GM12878 (cell line): ENCODE results near the gene MFGE8. TPM values are rescaled to one million over a fixed set of nuclear protein-coding genes. Genes with fewer than 3 reads are reported as not detected.

Experiments used
- ATAC-seq: fragments of 200-7000 bp; cut with Tn5 transposase; 3 replicates; pipeline ENCODE4 v1.9.1; 2020; ENCODE audit warnings: mild to moderate bottlenecking, moderate library complexity
- BruUV-seq: library from RNA; stranded (reverse); fragments of 400-500 nt; replicated peaks from 2 replicates; lab custom pipeline; 2021; lab: Mats Ljungman, UMichigan
- CTCF ChIA-PET: fragments of 300-600 bp; sonication (Branson Sonifier 250); formaldehyde crosslinking; extraction: SDS; loops from one replicate; lab custom pipeline; 2021; ENCODE audit warnings: inconsistent platforms; lab: Yijun Ruan, JAX
- POLR2A ChIA-PET: fragments of 350-600 bp; formaldehyde crosslinking; extraction: SDS; loops from one replicate; lab custom pipeline; 2021; ENCODE audit warnings: inconsistent platforms; lab: Charles Lee
- RAD21 ChIA-PET: fragments of 300-600 bp; sonication (Branson Sonifier 250); formaldehyde crosslinking; loops from one replicate; lab custom pipeline; 2023; ENCODE audit warnings: antibody characterized with exemption; ENCODE audit not compliant: unreplicated experiment; lab: Charles Lee
- SMC1A ChIA-PET: fragments of 300-600 bp; sonication (Branson Sonifier 250); formaldehyde crosslinking; loops from one replicate; lab custom pipeline; 2023; ENCODE audit not compliant: unreplicated experiment, uncharacterized antibody; lab: Charles Lee
- DNase-seq: peaks from one replicate; pipeline ENCODE4 v3.0.0-alpha.2; 2011; ENCODE audit warnings: low read depth, low spot score
- FAIRE-seq: peaks from 3 replicates; lab custom pipeline; 2011; peaks lifted over from hg19 to GRCh38; lab: Jason Lieb, UNC
- H2AFZ ChIP-seq: 2 replicates; pipeline ENCODE4 v1.6.0; 2011; ENCODE audit warnings: low read depth, low read length, control low read depth; ENCODE audit not compliant: control insufficient read depth
- H3K27ac ChIP-seq: 2 replicates; pipeline ENCODE4 v1.5.1; 2011; ENCODE audit warnings: control low read depth; ENCODE audit not compliant: control insufficient read depth, insufficient read depth
- H3K27me3 ChIP-seq, 2 experiments: replicated peaks in 1 of 2; 2 replicates each; pipeline versions ENCODE4 v1.6.0 to v1.6.1; 2011; ENCODE audit warnings: low read length in 1 of 2; ENCODE audit not compliant: control insufficient read depth in 2 of 2, insufficient read depth in 2 of 2
- H3K36me3 ChIP-seq, 2 experiments: 2 replicates each; pipeline ENCODE4 v1.5.1; 2011; ENCODE audit warnings: low read length in 1 of 2; ENCODE audit not compliant: control insufficient read depth in 2 of 2, insufficient read depth in 2 of 2
- H3K4me1 ChIP-seq: 2 replicates; pipeline ENCODE4 v1.6.1; 2011; ENCODE audit warnings: mild to moderate bottlenecking, low read length, moderate library complexity, mixed read lengths; ENCODE audit not compliant: control insufficient read depth, insufficient read depth
- H3K4me2 ChIP-seq: 2 replicates; pipeline ENCODE4 v1.6.0; 2011; ENCODE audit warnings: control low read depth; ENCODE audit not compliant: control insufficient read depth, insufficient read depth
- H3K4me3 ChIP-seq: fragments of 200-600 bp; sonication (generic); 2 replicates; pipeline ENCODE4 v1.5.1; 2016
- H3K79me2 ChIP-seq: 2 replicates; pipeline ENCODE4 v1.6.0; 2011; ENCODE audit warnings: low read length; ENCODE audit not compliant: control insufficient read depth, insufficient read depth
- H3K9ac ChIP-seq: 2 replicates; pipeline ENCODE4 v1.8.0; 2011; ENCODE audit warnings: low read length, control low read depth, mixed read lengths; ENCODE audit not compliant: control insufficient read depth, insufficient read depth
- H3K9me3 ChIP-seq: replicated peaks from 3 replicates; pipeline ENCODE4 v1.5.1; 2011; ENCODE audit warnings: mild to moderate bottlenecking, low read length; ENCODE audit not compliant: control insufficient read depth, insufficient read depth
- H4K20me1 ChIP-seq: 2 replicates; pipeline ENCODE4 v1.6.0; 2011; ENCODE audit not compliant: control insufficient read depth, insufficient read depth
- KDM1A ChIP-seq: fragments of 200-600 bp; sonication (generic); IDR thresholded peaks from 2 replicates; pipeline ENCODE4 v1.6.1; 2016; ENCODE audit warnings: borderline replicate concordance
- KLF5 ChIP-seq: fragments of 450-650 bp; IDR thresholded peaks from 2 replicates; pipeline ENCODE4 v1.6.1; 2014; ENCODE audit warnings: mild to moderate bottlenecking; ENCODE audit not compliant: partially characterized antibody
- RAD51 ChIP-seq: fragments of 450-650 bp; IDR thresholded peaks from 2 replicates; pipeline ENCODE4 v1.6.1; 2016; ENCODE audit warnings: moderate library complexity, mild to moderate bottlenecking, inconsistent platforms
- SUPT20H ChIP-seq: IDR thresholded peaks from 2 replicates; pipeline ENCODE4 v1.6.1; 2011; ENCODE audit warnings: low read depth, mild to moderate bottlenecking, low read length, moderate library complexity, borderline replicate concordance; ENCODE audit not compliant: control insufficient read depth
- YBX1 ChIP-seq: fragments of 450-650 bp; IDR thresholded peaks from 2 replicates; pipeline ENCODE4 v1.6.1; 2016; ENCODE audit warnings: antibody characterized with exemption
- ZBED1 ChIP-seq: IDR thresholded peaks from 2 replicates; pipeline ENCODE4 v1.6.1; 2016; ENCODE audit warnings: borderline replicate concordance
- ZNF24 ChIP-seq: fragments of 450-650 bp; IDR thresholded peaks from 2 replicates; pipeline ENCODE4 v1.6.1; 2017; ENCODE audit warnings: antibody characterized with exemption, mild to moderate bottlenecking
- WGBS: methylation state at CpG from one replicate; pipeline ENCODE4 v1.1.6; 2016; ENCODE audit warnings: low lambda C conversion rate; ENCODE audit not compliant: insufficient replicate concordance, insufficient coverage; ENCODE audit errors: missing lambda C conversion rate; 5-methylcytosine and 5-hydroxymethylcytosine counted together
- in situ Hi-C: fragments of 300-500 bp; cut with MboI; formaldehyde crosslinking; loops from 9 replicates; pipeline ENCODE4 v1.14.3; 2018; ENCODE audit warnings: mixed read lengths
- intact Hi-C: fragments of 100-400 bp; cut with micrococcal nuclease; formaldehyde crosslinking; loops from one replicate; pipeline ENCODE4 v1.14.2; 2022; ENCODE audit not compliant: unreplicated experiment
- polyA plus RNA-seq, 11 experiments: library from polyadenylated mRNA; depleted of rRNA in 4 of 11; unstranded in 6 of 11; stranded (reverse) in 5 of 11; fragments of >200 nt; fragmentation: Nextera tagmentation in 4 of 11; fragmentation: Illumina TruSeq in 1 of 11; extraction: Ambion mirVana in 4 of 11; extraction: Trizol in 1 of 11; gene quantifications; 1 replicate in 1 of 11; 2 replicates in 10 of 11; pipeline versions ENCODE4 v1.2.1 to v1.2.3, GENCODE V29; 2011 to 2016; ENCODE audit warnings: inconsistent platforms in 2 of 11, missing spikeins in 2 of 11, low read depth in 1 of 11
- total RNA-seq, 4 experiments: library from RNA; depleted of rRNA in 3 of 4; stranded (reverse); fragments of >200 nt in 3 of 4; fragmentation: Illumina TruSeq in 1 of 4; extraction: Trizol in 1 of 4; gene quantifications; 2 replicates each; pipeline versions ENCODE4 v1.2.1 to v1.2.3, GENCODE V29; 2013 to 2021
- TF ChIP-seq, protein P1 (sequence below): IDR thresholded peaks from 2 replicates; pipeline ENCODE4 v1.6.1; 2011; ENCODE audit warnings: borderline replicate concordance, low read depth, mild to moderate bottlenecking, moderate library complexity, low read length; ENCODE audit not compliant: insufficient read depth, poor library complexity, severe bottlenecking
- TF ChIP-seq, protein P2 (sequence below): fragments of 150-350 bp; IDR thresholded peaks from 2 replicates; pipeline ENCODE4 v1.6.1; 2016; ENCODE audit warnings: low read depth, low read length
- TF ChIP-seq, protein P3 (sequence below): fragments of 450-650 bp; formaldehyde crosslinking; IDR thresholded peaks from 2 replicates; pipeline ENCODE4 v1.4.0; 2020; ENCODE audit warnings: mild to moderate bottlenecking, moderate library complexity

Gene MFGE8
- total and polyA plus RNA-seq, 10 of the 15 experiments (the other 5 are each of a cell fraction or from before 2014, with no cell fraction given), result 0.81 to 5.9 (median 1.0) TPM; not detected in 2

DNA sequence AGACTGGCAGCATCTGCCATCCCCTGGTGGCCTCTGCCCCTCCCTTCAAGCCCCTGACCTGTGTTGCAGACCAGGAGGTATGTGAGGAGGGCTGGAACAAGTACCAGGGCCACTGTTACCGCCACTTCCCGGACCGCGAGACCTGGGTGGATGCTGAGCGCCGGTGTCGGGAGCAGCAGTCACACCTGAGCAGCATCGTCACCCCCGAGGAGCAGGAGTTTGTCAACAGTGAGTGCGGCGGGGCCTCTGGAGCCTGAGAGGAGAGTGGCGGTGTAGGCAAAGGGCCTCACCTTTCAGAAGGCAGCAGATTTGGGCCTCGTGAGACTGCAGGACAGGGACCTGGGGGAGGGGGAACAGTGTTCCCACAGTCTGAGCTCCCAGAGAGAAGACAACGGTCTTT, 41.9 kb downstream of the MFGE8 start:
- Histone ChIP-seq H3K36me3 (no peaks in the 10 kb centered on the region), H3K9ac (no peak overlapping the region), H3K4me1 (no peaks in the 10 kb centered on the region)
- FAIRE-seq, result no peak
- in situ Hi-C loops, result no loop called here
- POLR2A ChIA-PET, result no interaction called here
- intact Hi-C loops, result no loop called here
- TF ChIP-seq KLF5, result no peak
- TF ChIP-seq YBX1, result no peak
- TF ChIP-seq, protein P1, sequence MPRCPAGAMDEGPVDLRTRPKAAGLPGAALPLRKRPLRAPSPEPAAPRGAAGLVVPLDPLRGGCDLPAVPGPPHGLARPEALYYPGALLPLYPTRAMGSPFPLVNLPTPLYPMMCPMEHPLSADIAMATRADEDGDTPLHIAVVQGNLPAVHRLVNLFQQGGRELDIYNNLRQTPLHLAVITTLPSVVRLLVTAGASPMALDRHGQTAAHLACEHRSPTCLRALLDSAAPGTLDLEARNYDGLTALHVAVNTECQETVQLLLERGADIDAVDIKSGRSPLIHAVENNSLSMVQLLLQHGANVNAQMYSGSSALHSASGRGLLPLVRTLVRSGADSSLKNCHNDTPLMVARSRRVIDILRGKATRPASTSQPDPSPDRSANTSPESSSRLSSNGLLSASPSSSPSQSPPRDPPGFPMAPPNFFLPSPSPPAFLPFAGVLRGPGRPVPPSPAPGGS, result no peak
- TF ChIP-seq ZBED1, result no peak
- TF ChIP-seq, protein P2, sequence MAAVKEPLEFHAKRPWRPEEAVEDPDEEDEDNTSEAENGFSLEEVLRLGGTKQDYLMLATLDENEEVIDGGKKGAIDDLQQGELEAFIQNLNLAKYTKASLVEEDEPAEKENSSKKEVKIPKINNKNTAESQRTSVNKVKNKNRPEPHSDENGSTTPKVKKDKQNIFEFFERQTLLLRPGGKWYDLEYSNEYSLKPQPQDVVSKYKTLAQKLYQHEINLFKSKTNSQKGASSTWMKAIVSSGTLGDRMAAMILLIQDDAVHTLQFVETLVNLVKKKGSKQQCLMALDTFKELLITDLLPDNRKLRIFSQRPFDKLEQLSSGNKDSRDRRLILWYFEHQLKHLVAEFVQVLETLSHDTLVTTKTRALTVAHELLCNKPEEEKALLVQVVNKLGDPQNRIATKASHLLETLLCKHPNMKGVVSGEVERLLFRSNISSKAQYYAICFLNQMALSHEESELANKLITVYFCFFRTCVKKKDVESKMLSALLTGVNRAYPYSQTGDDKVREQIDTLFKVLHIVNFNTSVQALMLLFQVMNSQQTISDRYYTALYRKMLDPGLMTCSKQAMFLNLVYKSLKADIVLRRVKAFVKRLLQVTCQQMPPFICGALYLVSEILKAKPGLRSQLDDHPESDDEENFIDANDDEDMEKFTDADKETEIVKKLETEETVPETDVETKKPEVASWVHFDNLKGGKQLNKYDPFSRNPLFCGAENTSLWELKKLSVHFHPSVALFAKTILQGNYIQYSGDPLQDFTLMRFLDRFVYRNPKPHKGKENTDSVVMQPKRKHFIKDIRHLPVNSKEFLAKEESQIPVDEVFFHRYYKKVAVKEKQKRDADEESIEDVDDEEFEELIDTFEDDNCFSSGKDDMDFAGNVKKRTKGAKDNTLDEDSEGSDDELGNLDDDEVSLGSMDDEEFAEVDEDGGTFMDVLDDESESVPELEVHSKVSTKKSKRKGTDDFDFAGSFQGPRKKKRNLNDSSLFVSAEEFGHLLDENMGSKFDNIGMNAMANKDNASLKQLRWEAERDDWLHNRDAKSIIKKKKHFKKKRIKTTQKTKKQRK, result no peak
- no peak for TF ChIP-seq KDM1A
- no peak for TF ChIP-seq SUPT20H
- no peak for TF ChIP-seq ZNF24
- TF ChIP-seq, protein P3, sequence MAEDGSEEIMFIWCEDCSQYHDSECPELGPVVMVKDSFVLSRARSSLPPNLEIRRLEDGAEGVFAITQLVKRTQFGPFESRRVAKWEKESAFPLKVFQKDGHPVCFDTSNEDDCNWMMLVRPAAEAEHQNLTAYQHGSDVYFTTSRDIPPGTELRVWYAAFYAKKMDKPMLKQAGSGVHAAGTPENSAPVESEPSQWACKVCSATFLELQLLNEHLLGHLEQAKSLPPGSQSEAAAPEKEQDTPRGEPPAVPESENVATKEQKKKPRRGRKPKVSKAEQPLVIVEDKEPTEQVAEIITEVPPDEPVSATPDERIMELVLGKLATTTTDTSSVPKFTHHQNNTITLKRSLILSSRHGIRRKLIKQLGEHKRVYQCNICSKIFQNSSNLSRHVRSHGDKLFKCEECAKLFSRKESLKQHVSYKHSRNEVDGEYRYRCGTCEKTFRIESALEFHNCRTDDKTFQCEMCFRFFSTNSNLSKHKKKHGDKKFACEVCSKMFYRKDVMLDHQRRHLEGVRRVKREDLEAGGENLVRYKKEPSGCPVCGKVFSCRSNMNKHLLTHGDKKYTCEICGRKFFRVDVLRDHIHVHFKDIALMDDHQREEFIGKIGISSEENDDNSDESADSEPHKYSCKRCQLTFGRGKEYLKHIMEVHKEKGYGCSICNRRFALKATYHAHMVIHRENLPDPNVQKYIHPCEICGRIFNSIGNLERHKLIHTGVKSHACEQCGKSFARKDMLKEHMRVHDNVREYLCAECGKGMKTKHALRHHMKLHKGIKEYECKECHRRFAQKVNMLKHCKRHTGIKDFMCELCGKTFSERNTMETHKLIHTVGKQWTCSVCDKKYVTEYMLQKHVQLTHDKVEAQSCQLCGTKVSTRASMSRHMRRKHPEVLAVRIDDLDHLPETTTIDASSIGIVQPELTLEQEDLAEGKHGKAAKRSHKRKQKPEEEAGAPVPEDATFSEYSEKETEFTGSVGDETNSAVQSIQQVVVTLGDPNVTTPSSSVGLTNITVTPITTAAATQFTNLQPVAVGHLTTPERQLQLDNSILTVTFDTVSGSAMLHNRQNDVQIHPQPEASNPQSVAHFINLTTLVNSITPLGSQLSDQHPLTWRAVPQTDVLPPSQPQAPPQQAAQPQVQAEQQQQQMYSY (CRISPR knock-in tag), result no peak
- no peak for TF ChIP-seq RAD51
- TF ChIP-seq, all 136 proteins: peak for 0
- Histone ChIP-seq H3K4me2 (no peak overlapping the region), H4K20me1 (no peaks in the 10 kb centered on the region), H3K9me3 (no peaks in the 10 kb centered on the region), H2AFZ (no peak overlapping the region), H3K79me2 (no peaks in the 10 kb centered on the region), H3K27ac (no peak overlapping the region), H3K27me3 (no peaks in the 10 kb centered on the region; a peak in 2 of 4 replicates), H3K4me3 (no peak overlapping the region)
- WGBS, result 54% methylated on average over 14 of the region's 14 CpGs
- RAD21 ChIA-PET, result no interaction called here
- no peak for ATAC-seq
- SMC1A ChIA-PET, result no interaction called here
- BruUV-seq, result no TSS peak
- CTCF ChIA-PET, result no interaction called here
- no peak for DNase-seq
